Hematopoietic multipotent progenitor cell treated with erythropoietin and hydrocortisone succinate and interleukin-3 and kit ligand, for 8 days (in vitro differentiated cells): ENCODE measurements around the gene SHISA3.

ENCODE experiments used
- DNase-seq: peaks from one replicate; pipeline ENCODE4 v3.0.0-alpha.2; 2015

Gene SHISA3

DNA sequence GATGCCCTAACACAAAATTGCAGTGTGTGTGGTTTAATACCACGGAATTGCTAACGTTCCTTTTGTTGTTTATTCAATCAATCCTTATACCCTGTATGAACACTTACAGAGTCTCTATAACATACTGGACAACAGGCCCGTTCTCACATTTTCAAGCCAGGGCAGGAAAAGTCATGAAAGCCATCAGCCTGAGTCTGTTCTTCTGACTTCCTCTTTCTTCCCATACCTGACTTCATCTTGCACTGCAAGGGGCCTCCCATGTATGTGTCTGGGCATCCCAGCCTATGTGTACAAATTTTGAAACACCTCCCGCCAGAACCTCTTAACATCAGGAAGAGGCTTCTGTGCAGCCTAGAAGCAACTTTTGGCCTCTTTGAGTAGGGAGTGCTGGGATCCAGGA, 4.9 kb upstream of the SHISA3 start:
- no peak for DNase-seq

- DNase-seq = no peak
These were observed 1.7 kb upstream of the SHISA3 start for GRCh38 chr4:42395595-42395994.

- no peak for DNase-seq
These were observed 932 bp upstream of the SHISA3 start for GRCh38 chr4:42396361-42396751.

DNA sequence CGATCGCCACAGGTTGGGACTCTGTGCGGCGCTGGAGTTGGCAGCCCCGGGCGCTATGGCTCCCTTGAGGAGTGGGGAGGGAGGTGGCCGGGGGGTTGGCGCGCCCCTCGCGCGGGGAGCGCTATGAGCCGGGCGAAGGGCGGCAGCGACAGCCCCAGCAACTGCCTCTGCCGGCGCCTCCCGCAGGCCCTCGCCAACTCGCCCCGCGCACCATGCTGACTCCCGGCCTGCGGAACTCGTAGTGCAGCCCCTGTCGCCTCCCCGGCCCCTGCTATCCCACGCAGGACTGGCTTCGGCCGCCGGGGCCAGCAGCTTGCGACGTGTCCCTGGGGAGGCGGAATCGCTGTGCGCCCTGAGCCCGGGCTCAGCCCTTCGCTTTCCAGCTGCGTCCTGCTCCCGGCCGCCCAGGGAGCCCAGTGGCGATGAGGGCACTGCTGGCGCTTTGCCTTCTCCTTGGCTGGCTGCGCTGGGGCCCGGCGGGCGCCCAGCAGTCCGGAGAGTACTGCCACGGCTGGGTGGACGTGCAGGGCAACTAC, 415 bp downstream of the SHISA3 start:
- no peak for DNase-seq

- DNase-seq = no peak
These were observed 1.0 kb downstream of the SHISA3 start for GRCh38 chr4:42398171-42398870.

GRCh38 chr4:42398871-42399331, 1.6 kb downstream of the SHISA3 start:
- no peak for DNase-seq

- no peak for DNase-seq
These were observed 2.1 kb downstream of the SHISA3 start for GRCh38 chr4:42399393-42399792.

DNA sequence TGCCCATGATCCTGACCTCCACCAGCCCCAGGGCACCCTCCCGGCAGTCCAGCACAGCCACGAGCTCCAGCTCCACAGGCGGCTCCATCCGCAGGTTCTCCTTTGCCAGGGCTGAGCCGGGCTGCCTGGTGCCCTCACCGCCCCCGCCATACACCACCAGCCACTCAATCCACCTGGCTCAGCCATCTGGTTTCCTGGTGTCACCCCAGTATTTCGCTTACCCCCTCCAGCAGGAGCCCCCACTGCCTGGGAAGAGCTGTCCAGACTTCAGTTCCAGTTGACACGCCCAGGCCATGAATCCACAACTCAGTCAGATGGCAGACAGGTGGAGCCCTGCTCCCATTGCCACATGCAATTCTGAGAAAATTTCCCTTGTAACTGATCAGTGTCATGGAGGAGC, 3.9 kb downstream of the SHISA3 start:
- no peak for DNase-seq

DNA sequence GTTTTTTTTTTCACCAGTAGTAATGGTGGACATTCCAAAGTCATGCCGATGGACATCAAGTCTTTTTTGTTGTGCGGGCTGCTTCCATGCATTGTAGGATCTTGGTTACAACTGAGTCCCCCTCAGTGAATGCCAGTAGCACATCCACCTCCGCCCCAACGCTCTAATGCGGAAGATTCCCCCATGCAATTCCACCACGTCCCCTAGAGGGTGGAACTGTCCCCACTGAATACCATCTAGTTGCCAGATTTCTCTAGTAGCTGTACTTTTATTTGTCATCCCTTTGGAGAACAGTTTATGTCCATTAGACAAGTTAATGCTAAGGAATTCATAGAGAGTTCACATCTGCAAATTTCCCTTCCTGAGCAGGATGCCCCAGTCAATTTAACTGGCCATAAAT, 6.7 kb downstream of the SHISA3 start:
- DNase-seq = no peak

- DNase-seq = no peak
These were observed 13.2 kb downstream of the SHISA3 start for GRCh38 chr4:42410446-42410845.

DNA sequence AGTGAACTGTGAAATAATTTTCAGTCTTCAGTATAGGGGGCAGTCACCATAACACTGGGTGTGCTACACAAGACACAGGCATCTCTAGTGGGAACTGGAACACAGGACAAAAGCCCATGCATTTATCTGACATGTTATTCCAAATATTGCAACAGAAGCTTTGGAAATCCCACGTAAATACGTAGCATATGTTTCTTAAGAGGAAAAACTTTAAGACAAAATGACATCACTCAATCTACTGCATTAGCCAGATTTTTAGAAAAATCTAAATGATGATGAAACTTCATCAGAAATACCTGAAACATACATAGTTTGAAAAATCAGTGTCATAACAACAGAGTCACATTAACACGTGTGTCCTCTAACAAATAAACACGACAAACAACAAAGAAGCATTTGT, 14.5 kb downstream of the SHISA3 start:
- DNase-seq = no peak

DNA sequence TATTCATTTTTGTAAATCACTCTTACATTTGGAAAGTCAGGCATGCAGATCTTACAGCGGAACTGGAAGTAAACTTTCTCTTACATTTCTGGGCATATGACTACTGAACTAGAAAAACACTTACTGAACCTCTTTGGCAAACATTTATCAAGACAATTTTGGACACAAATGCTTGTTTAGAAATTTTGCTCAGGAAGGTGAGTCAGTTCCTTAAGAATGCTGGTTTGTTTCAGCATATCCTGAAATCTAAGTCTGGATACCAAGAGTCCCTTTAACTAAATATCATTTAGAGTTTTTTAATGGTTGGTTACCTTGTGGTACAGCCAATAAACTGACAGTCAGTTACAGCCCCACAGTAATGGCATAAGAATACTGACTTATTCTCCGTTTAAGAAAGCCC, 15.0 kb downstream of the SHISA3 start:
- no peak for DNase-seq

GRCh38 chr4:42415281-42415680, 18.0 kb downstream of the SHISA3 start:
- no peak for DNase-seq

DNA sequence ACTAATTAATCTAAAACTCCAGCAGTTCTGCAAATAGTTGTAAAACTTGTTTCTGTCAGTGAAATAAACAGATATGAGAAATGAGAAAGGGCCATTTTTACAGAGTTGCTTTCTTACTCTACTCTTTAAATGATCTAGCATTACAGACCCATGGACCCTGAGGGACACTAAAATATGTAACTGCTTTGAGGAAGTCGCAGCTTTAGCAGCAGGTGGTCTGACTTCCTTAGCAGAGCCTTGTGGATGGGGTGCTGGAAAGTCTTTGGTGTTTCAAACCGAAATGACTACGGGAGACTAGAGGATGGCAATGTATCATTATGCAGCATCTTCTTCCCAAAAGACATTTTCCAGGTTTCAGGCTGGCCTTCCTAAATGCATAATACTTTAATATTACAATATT, 18.7 kb downstream of the SHISA3 start:
- DNase-seq = no peak

DNA sequence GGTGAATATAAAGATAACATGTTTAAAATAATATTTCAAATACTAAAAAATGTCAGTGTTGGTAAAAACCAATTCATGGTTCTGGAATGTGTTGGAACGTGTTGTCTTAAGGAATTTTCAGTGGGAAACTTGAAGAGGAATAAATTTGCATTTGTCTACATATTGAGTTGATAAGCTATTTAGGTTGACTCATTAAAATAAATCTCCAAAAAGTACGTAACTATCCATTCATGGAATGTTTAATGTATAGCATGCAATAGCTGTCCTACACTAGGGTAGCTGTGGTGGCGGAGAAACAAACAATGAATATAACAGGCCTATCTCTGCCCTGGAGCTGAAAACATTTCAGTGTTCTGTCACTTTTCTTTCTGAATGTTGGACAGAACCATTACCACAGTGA, 20.3 kb downstream of the SHISA3 start:
- no peak for DNase-seq

GRCh38 chr4:42420140-42420539, 22.9 kb downstream of the SHISA3 start:
- DNase-seq = no peak

- DNase-seq = no peak
These were observed 28.1 kb downstream of the SHISA3 start for GRCh38 chr4:42425146-42426065.

DNA sequence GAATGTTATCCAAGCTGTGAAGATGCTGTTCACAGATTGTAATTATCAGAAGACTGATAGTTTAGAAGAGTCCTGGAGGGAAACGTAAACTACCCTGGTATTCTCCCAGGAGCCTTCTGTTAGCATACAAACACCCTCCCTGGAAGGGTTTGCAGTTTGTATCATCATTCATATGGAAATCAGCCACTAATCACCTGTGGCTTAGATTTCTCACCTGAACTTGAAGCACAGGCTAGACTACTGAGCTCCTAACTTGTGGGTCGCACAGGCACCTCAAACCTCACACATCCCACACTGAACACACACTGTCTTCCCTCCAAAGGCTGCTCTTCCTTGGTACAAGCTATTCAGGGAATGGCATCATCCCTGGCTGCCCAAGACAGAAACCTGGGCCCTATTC, 30.7 kb downstream of the SHISA3 start:
- DNase-seq = no peak

- no peak for DNase-seq
These were observed 39.8 kb downstream of the SHISA3 start for GRCh38 chr4:42436928-42437565.

DNA sequence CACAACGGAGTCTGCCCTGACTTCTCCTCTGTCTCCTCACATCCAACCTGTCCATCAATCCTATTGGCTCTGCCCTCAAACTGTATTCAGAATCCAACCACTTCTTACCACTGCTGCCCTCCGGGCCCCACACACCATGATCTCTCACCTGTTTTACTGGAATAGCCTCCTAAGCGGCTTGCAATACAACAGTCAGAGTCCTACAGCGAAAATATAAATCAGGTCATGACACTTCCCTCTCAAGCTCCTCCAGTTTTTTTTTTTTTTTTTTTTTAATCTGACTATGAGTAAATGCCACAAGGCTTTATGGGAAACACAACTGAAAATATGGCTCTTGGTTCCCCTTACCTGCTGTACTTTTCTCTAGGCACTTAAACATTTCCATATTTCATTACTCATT, 42.8 kb downstream of the SHISA3 start:
- DNase-seq = no peak

- DNase-seq = no peak
These were observed 45.3 kb downstream of the SHISA3 start for GRCh38 chr4:42442601-42443000.

DNA sequence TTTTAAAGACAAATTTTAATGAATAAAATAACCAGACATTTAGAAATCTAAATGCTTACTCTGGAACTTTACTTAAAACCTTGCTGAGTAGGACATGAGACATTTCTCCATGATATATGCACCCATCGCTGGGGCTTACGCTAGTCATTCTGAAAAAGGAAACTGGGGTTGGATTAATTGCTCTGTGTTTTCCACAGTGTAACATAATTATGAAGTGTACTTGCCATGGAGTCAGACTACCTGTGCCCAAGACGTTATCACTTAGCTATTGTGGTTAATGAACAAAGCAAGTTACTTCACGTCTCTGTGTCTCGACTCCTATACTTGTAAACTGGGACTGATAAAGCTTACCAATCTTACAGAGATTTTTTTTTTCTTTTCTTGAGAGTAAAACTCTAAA, 47.8 kb downstream of the SHISA3 start:
- DNase-seq = no peak

DNA sequence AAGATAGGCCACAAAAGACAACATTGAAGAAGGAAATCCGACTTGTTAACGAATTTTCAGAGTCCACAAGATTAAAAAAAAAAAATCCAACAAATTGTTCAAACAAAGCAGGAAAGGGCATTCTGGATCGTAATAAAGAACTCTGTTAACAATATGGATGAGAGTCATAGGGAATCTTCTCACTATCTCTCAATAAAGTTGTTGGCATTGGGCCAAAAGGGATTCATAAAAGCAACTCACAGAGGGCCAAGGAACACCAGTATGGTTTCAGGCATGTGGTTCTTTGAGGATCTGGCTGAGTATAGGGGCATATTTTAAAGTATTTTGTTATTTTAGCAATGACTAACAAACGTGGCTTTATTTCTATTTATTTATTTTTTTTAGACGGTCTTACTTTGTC, 49.5 kb downstream of the SHISA3 start:
- no peak for DNase-seq
